GM19468 (cell line): ENCODE measurements around the gene TBC1D5.
A peak's percentile ranks its signal among the peaks of the same experiment; 100 is the strongest.
"Not testable (repeated sequence)": the region's sequence is repeated elsewhere in the genome, so short reads cannot be mapped to it uniquely, and the experiment has no call there.

Experiments
- ATAC-seq: cut with Tn5 transposase; IDR thresholded peaks from one replicate; pipeline ENCODE4 v1.9.1; 2021; ENCODE audit warnings: mild to moderate bottlenecking, moderate library complexity, moderate number of reproducible peaks; ENCODE audit not compliant: unreplicated experiment; ENCODE audit errors: extremely low read depth

Gene TBC1D5

DNA sequence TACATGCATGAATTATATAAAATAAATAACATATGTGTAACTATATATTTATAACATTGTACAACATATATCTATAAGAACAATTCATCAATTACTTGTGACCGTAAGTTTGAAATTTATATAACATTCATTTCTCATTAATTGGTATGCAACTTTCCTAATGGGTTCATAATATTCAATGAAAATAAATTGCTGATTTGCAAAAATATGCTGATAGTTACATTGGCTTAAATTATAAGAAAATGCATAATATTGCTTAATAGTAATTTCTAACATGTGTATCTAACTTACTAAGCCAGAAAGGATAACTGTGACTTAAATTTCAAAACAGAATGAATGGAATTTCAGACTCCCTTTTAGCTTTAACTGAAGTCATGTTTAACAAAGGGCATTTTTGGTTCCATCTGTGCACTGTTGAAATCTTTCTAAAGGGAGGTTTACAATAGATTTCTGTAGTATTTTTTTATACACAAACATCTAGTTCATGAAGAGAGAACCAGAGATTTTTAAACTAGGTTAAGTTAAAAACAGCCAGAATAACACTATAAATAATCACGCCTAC lies 310.9 kb downstream of the TBC1D5 start:
- no peak for ATAC-seq

DNA sequence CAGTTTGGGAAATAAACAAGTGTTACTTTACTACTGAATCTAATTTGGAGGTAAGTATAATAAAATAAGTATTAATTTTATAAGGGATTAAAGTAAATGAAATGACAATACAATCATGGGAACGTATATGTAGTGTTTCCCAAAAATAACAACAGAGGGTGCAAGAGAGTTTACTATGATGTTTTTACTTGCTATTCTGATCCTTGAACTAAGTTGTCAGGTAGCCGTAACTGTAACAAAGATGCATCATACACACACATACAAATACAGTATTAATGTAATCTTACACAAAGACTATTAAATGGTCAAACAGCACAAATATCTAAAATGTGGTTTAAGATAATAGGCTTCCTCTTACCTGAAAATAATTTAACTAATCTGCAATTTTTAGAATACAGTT lies 311.4 kb downstream of the TBC1D5 start:
- peak; percentile 30 for ATAC-seq

DNA sequence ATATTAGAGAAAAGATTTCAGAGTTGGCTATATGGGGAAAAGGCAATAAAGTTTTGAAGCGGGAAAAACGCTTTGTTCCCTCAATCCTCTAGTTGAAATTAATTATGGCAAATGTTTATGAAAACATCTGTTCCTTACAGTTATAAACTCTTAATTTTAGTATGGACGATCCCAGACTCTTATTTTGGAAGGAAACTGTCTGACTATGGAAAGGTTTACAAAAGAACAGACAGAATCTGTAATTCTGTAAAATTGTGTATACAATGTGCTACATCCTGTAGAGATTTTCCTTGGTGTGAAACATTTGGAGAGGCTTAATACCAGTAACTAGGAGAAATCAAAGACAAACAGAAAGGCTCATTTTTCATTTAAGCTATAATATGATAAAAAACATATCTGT lies 311.8 kb downstream of the TBC1D5 start:
- ATAC-seq: no peak

DNA sequence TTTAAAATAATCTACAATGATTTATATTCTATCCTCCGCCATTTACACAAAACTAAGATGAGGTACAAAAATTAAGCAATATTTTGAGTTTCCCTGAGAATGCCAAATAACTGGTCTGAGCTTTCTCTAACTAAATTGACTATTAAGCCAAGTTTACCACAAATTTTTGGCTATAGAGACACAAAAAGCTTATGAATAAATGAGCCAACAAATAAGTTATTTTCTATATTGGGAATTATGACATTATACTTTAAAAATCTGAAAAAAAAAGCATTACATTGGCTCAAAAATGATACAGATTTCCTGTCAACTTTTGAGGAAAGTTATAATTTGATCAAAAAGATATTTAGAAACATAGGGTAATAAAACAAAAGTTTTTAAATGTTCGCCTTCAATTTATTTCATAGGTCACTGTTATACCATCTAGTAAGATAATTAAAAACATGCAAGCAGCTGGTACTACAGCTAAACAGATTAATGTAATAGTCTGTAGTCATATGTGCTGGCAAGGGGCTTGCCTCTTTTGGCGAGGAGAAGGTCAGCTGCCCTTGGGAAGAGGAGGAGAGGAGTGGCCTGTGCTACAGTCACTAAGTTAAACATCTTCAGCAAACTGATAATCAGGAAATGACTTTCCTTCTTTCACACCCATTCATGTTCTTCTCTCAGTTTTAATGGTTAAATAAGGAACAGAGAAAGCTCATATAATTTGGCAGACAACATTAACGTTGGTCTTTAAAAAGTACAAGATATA lies 318.5 kb downstream of the TBC1D5 start:
- peak; percentile 18 for ATAC-seq

DNA sequence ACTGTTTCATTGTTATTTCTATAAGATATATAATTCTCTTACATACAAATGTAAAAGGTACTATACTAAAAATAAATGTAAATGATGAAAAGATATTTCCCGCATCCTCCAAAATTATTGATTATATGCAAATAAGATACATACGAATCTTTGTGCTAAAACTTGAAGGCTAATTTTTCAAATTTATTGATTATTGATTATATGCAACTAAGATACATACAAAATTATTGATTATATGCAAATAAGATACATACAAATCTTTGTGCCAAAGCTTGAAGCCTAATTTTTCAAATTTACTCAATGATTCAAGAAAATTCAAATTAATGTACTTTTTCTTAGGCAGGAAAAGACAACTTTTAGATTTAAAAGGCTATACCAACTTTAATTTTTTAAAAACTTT lies 319.8 kb downstream of the TBC1D5 start:
- ATAC-seq: no peak

DNA sequence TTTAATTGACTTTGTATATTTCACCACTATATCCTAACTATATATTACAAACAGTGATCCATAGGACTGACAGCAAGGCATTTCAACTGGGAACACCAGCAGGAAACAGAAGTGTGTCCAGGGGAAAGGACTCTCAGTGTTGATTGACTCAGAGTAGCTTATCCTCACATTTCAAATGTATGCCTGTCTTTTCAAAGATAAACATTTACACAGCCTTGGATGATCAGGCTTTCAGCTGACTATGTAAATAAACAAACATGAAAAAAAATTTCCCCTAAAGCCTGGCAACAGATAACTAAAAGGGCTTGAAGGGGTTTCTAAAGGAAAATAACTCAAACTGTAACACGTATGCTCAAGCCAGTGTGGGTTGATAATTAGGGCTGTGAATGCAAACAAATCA lies 321.8 kb downstream of the TBC1D5 start:
- no peak for ATAC-seq

DNA sequence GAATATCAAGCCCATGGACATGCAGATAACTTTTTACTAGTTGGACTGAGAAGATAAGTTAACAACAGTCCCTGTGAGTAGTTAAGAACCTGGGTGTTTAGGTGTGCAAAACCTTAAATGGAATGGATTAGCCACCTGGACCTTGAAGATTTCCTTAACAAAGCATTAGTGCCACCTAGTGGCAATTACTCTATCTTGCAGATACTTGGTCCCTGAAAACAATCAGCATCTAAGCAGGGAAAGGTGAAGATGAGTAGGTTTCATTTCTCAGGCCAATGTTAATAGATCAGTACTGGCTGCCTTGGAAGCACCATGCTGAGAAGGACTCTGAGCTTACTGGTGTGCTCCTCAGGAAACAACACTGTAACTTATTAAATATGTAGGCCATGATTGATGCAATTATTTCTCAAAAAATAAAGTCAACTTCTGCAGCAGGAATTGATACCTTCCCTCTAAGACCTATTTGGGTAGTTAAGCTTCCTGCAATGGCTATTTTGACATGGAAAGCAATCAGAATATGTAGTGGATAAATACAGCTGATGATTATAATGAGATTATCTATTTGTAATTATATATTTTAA lies 329.4 kb downstream of the TBC1D5 start:
- no peak for ATAC-seq

DNA sequence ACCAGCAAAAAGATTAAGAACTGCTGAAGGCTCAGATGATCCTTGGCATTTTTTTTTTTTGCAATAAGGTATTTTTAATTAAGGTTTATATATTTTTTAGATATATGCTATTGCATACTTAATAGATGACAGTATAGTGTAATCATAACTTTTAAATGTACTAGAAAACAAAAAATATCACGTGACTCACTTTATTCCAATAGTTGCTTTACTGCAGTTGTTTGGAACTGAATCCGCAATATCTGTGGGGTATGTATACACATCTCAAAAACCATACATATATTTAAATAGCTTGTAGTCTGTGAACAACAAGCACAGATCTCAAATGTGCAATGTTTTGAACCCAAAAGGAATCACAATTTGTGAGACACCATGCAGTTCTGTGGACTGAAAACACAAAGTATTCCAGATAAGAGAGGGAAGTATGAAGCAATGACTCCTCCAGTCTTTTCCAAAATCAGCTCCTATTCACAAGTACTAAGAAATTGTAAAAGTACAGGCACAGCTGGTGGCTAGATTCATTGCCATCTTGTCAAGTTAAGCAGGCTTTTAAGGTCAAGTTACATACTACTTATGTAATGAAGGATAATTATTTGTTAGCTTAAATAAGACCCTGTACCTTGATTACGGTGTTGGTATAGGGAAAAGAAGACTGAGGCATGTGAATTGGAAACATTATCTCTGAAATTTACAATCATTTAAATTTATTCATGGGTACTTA lies 331.1 kb downstream of the TBC1D5 start:
- ATAC-seq: no peak

DNA sequence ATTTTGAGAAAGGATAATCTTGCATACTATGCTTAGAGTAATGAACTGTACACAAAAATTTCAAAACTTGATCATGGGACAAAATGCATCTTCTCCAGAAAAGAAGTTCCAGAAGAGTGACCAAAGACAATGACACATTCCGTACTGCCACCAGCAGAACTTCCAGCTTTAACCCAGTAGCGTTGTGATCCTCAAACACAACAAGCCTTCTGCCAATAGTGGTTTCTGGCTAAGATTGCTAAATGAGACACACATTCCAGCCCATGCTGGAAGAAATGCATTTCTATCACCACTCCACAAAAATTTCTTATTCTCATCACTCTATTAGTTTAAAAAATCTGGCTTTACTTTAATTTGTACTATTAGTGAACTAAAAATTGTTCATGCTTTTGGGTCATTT lies 334.9 kb downstream of the TBC1D5 start:
- ATAC-seq: no peak

DNA sequence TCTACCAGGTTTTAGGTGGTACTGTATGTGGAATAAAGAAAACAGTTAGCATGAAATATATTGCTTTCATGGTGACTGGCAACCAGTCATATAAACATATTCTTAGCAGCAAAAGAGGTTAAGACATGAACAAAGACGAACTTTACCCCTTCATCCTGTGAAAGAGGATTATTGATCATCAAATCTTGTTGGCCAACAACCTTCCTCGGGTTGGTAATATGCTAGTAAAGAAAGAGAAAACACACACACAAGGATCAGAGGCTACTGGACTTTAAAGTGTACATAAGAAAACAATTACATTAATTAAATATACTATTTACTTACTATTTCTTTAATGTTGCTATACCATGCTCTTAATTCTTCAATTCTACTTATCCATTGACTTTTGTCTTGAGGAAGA lies 337.9 kb downstream of the TBC1D5 start:
- no peak for ATAC-seq

DNA sequence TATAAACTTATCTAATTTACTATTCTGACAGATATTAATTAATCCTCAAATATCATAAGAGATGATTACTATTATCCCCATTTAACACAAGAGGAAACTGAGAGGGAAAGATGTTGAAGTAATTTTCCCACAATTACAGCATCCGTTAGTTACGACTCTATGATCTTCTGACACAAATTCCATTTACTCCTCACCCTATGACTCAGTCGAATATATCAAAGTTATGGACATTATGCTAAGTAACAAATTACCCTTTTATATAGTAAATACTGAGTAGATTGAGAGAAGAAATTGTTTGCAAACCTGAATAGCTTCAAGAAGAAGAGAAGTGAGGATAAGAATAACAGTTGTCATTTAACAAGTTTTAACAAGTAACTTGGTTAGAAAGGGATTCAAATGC lies 340.0 kb downstream of the TBC1D5 start:
- no peak for ATAC-seq

DNA sequence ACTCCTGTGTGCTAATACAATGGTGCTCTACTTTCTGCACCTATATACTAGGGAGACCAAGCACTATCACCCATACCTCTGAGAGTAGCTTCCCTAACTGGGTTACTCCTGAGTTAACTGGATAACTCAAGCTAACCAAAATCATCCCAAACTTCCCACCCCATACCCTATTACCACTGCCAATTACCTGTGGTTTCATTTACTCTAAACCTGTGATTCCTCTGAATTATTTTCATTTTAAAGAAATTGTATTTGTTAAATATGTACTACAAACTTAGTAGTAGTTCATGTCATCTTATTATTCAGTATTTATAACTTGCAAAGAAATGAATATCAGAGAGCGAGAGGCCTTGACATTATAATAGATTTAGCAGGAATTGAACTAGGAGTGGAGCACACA lies 340.5 kb downstream of the TBC1D5 start:
- ATAC-seq: no peak

DNA sequence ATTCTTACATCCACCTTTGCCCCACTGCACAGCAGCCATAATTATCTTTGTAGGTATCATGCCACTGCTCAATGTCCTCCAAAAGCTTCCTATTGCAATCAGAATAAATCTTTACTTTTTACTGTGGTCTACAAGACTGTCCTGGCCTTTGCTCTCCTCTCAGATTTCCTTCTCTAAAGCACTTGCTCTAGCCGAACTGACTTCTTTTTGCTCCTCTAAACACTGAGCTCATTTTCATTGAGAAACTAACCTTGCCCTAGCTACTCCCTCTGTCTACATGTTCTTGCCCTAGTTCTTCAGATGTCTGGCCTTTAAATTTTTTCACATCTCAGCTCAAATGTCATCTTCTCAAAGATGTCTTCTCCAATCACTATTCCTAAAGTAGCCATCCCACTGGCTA lies 342.8 kb downstream of the TBC1D5 start:
- no peak for ATAC-seq

DNA sequence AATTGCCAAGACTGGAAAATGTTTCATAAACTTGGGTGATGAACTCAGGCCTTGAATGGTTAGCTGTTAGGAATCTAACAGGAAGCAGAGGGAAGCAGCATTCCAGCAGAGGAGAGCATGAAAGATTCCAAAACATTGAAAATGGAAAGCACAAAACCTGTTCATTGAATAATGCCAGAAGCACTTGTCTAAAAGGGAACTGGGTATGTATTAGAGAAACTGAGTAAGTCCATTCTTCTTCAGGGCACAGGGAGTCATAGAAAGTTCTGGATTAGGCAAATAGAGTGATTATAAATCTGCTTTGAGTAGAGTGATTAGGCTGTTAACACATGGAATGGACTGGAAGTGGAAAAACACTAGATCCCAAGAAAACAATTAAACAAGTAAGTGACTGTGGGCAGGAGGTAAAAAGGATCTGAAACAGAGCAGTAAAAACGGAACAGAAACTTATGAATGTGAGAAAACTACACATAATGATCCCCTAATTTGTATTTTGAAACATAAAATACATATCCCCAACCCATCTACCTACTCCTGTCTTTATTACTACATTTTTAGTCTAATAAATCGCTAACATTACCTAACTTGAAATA lies 343.4 kb downstream of the TBC1D5 start:
- ATAC-seq: peak; percentile 93

DNA sequence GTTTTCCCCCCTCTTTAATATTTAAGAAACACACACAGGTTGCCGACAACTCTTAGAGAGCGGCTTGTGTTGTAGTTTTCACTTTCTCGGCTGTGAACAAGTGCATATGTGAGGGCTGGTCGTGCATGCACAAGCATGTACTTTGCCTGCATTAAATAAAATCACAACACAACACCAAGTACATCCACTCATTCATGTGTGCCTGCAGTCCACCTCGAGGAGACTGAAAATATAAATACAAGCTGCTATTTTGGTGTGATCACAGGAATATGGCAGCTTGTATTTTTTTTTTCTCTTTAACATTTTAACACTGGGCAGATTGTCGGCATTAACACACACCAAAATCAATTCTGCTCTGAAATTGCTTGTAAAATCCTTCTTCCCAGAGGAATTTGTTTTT lies 346.4 kb downstream of the TBC1D5 start:
- ATAC-seq: no peak

DNA sequence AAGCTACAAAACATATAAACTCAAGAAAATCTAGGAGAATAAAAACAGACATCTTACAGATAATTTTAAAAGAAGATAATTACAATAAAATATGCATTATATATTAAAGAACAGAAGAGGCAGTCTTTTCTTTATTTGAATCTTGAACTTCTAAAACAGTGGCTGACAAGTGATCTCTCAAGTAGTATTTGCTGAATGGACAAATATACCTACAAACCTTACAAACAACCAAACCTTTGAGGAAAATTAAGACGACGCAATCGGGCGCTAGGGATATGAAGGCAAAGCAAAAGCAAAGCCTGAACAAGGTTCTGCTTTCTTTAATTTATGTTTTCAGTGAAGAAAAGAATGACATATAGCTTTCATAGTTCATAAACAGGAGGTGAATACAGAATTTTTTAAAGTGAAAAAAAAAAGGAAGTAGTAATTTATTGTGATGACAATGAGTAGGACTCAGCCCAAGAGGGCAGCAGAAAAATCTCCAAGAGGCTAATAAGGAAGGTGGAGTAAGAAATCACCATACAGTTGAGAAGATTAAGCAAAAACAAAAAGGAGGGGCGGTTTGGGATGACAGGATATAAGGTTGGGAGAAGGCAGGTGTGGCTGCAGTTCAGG lies 347.8 kb downstream of the TBC1D5 start:
- no peak for ATAC-seq

DNA sequence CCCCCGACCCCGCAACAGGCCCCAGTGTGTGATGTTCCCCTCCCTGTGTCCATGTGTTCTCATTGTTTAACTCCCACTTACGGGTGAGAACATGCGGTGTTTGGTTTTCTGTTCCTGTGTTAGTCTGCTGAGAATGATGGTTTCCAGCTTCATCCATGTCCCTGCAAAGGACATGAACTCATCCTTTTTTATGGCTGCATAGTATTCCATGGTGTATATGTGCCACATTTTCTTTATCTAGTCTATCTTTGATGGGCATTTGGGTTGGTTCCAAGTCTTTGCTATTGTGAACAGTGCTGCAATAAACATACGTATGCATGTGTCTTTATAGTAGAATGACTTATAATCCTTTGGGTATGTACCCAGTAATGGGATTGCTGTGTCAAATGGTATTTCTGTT lies 349.9 kb downstream of the TBC1D5 start:
- ATAC-seq: not testable (repeated sequence)

DNA sequence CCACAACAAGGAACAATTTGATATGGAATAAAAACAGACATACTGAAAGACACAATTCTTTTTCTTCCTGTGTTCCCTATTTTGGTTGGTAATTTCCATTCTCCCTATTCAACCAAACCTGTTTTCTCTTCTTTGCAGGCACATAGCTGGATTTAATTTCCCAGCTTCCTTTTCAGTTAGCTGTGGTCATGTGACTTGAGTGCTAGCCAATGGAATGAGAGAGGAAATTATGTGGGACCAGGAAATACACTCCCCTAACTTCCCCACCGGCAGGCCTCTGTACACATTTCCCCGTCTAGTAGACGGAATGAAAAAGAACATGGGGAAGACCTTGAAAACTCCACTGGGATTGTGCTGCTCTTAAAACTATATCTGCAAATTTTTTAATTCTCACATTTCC lies 351.6 kb downstream of the TBC1D5 start:
- no peak for ATAC-seq

DNA sequence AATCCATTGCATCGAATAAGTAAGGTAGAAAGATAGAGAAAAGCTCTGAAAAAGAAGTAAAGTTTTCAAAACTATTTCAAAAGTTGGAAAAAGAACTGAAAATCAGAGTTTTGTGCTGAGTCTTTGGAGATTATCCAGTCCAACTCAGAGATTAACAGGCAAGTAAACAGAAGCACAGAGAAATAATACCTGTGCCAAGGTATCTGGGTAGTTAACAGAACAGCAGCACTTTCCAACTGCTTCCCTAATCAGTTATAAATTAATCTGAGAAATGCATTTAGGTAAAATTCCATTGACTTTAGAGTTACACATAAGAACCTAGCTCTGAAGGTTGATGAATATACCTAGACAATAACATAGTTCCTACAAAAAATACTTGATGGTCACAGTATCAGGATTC lies 355.3 kb downstream of the TBC1D5 start:
- ATAC-seq: no peak

DNA sequence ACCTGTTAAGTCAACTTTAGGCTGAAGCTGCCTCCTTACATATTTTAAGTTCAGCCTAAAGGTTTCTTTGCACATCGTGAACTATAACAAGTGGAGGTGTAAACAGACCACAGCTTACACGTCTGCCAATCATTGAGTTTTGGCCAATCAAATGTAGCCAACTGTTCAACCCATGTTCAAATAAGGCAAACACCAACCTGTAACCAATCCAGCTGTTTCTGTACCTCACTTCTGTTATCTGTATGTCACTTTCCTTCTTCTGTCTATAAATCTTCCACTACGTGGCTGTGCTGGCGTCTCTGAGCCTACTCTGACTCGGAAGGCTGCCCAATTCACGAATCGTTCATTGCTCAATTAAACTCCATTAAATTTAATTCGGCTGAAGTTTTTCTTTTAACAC lies 356.0 kb downstream of the TBC1D5 start:
- no peak for ATAC-seq
